ENCODE measurements around the gene LYRM4.

DNA sequence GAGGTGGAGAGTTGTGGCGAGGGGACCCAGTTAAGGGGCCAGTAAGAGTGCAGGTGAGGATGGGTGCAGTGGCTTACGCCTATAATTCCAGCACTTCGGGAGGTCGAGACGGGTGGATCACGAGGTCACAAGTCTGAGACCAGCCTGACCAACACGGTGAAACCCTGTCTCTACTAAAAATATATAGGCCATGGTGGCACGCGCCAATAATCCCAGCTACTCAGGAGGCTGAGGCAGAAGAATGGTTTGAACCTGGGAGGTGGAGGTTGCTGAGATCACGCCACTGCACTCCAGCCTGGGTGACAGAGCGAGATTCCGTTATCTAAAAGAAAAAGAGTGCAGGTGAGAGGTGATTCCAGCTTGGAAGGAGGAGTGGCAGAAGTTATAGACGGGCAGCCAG lies 147.7 kb downstream of the LYRM4 start:
- TF ChIP-seq, protein P1, sequence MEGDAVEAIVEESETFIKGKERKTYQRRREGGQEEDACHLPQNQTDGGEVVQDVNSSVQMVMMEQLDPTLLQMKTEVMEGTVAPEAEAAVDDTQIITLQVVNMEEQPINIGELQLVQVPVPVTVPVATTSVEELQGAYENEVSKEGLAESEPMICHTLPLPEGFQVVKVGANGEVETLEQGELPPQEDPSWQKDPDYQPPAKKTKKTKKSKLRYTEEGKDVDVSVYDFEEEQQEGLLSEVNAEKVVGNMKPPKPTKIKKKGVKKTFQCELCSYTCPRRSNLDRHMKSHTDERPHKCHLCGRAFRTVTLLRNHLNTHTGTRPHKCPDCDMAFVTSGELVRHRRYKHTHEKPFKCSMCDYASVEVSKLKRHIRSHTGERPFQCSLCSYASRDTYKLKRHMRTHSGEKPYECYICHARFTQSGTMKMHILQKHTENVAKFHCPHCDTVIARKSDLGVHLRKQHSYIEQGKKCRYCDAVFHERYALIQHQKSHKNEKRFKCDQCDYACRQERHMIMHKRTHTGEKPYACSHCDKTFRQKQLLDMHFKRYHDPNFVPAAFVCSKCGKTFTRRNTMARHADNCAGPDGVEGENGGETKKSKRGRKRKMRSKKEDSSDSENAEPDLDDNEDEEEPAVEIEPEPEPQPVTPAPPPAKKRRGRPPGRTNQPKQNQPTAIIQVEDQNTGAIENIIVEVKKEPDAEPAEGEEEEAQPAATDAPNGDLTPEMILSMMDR (IDR thresholded peaks at IDR 0.05; ENCODE audit: low read depth, low read length): no peak
- no peak for TF ChIP-seq EZH2phosphoT487 (IDR thresholded peaks at IDR 0.05; ENCODE audit: low read depth)
